ENCODE data around the gene KCNB1.

- no peak for TF ChIP-seq CTCF (IDR thresholded peaks at IDR 0.05; ENCODE audit: low read depth, low read length, poor library complexity, severe bottlenecking)
- no peak for TF ChIP-seq EZH2phosphoT487 (IDR thresholded peaks at IDR 0.05; ENCODE audit: borderline replicate concordance, low read length)
These were observed 11.5 kb downstream of the KCNB1 start for GRCh38 chr20:49470922-49471321.

All from DOHH2 (cell line).